H1 (cell line): ENCODE data around the gene MYH10. TPM values are rescaled to one million over a fixed set of nuclear protein-coding genes. Genes with fewer than 3 reads are reported as not detected.

Source experiments
- CTCF ChIA-PET: fragments of 300-600 bp; sonication (Branson Sonifier 250); formaldehyde crosslinking; loops from one replicate; lab custom pipeline; 2021; ENCODE audit not compliant: partially characterized antibody; lab: Charles Lee
- POLR2A ChIA-PET: fragments of 300-600 bp; sonication (Branson Sonifier 250); formaldehyde crosslinking; loops from one replicate; lab custom pipeline; 2021; ENCODE audit warnings: inconsistent platforms; ENCODE audit not compliant: partially characterized antibody; lab: Charles Lee
- DNase-seq, 2 experiments: peaks; one replicate each; pipeline versions ENCODE4 v3.0.0 to v3.0.0-alpha.2; 2010 to 2022; ENCODE audit warnings: low spot score in 2 of 2, low read depth in 1 of 2, mixed read lengths in 1 of 2
- FAIRE-seq: peaks from 2 replicates; lab custom pipeline; 2011; peaks lifted over from hg19 to GRCh38; lab: Jason Lieb, UNC
- H2AFZ ChIP-seq: 2 replicates; pipeline ENCODE4 v1.8.1; 2012; ENCODE audit warnings: low read length, inconsistent platforms
- H2AK5ac ChIP-seq: 2 replicates; pipeline ENCODE4 v1.6.1; 2013; ENCODE audit warnings: low read depth, low read length
- H2BK120ac ChIP-seq: replicated peaks from 2 replicates; pipeline ENCODE3; 2013; ENCODE audit warnings: low read depth, low read length, inconsistent platforms
- H2BK12ac ChIP-seq: 2 replicates; pipeline ENCODE4 v1.6.1; 2013; ENCODE audit warnings: low read depth, low read length
- H2BK15ac ChIP-seq: 2 replicates; pipeline ENCODE4 v1.6.1; 2013; ENCODE audit warnings: low read length
- H2BK20ac ChIP-seq: 2 replicates; pipeline ENCODE4 v1.6.1; 2013; ENCODE audit warnings: low read length
- H2BK5ac ChIP-seq: 2 replicates; pipeline ENCODE4 v1.6.1; 2013; ENCODE audit warnings: low read depth, low read length
- H3K14ac ChIP-seq: 2 replicates; pipeline ENCODE4 v1.6.1; 2013; ENCODE audit warnings: inconsistent platforms; ENCODE audit not compliant: insufficient read length
- H3K18ac ChIP-seq: 2 replicates; pipeline ENCODE4 v1.6.1; 2013; ENCODE audit warnings: low read length; ENCODE audit errors: extremely low read depth
- H3K23ac ChIP-seq: 2 replicates; pipeline ENCODE4 v1.6.1; 2013; ENCODE audit warnings: inconsistent platforms; ENCODE audit not compliant: insufficient read length
- H3K23me2 ChIP-seq: 2 replicates; pipeline ENCODE4 v1.6.1; 2013; ENCODE audit warnings: low read depth, low read length
- H3K27ac ChIP-seq: 2 replicates; pipeline ENCODE4 v1.6.1; 2011; ENCODE audit warnings: low read depth, low read length, inconsistent platforms
- H3K27me3 ChIP-seq, 4 experiments: replicated peaks in 1 of 4; 1 replicate in 1 of 4; 2 replicates in 3 of 4; pipeline versions ENCODE4 v1.6.1 to v1.8.1; 2011 to 2013; ENCODE audit warnings: low read length in 3 of 4, mild to moderate bottlenecking in 3 of 4, inconsistent platforms in 2 of 4, mixed read lengths in 2 of 4, moderate library complexity in 1 of 4; ENCODE audit not compliant: control insufficient read depth in 3 of 4, insufficient read depth in 3 of 4; ENCODE audit errors: extremely low read depth in 1 of 4
- H3K36me3 ChIP-seq, 4 experiments: 2 replicates each; pipeline versions ENCODE4 v1.6.1 to v1.8.1; 2011 to 2013; ENCODE audit warnings: mild to moderate bottlenecking in 4 of 4, low read length in 3 of 4, moderate library complexity in 2 of 4, control low read depth in 1 of 4, inconsistent platforms in 1 of 4; ENCODE audit not compliant: insufficient read depth in 4 of 4, control insufficient read depth in 2 of 4
- H3K4ac ChIP-seq: replicated peaks from 2 replicates; pipeline ENCODE3; 2013; ENCODE audit warnings: low read length, low read depth, mixed read lengths, inconsistent platforms; ENCODE audit not compliant: insufficient read length
- H3K4me1 ChIP-seq, 4 experiments: replicated peaks in 1 of 4; 1 replicate in 1 of 4; 2 replicates in 3 of 4; pipeline versions ENCODE4 v1.6.1 to v1.8.1; 2011 to 2013; ENCODE audit warnings: low read length in 3 of 4, inconsistent platforms in 2 of 4, mixed read lengths in 1 of 4; ENCODE audit not compliant: insufficient read depth in 4 of 4, control insufficient read depth in 3 of 4
- H3K4me2 ChIP-seq, 2 experiments: 2 replicates each; pipeline versions ENCODE4 v1.6.1 to v1.8.1; 2011 to 2013; ENCODE audit warnings: low read depth in 2 of 2, low read length in 2 of 2, control low read depth in 1 of 2, inconsistent platforms in 1 of 2, mild to moderate bottlenecking in 1 of 2; ENCODE audit not compliant: insufficient read depth in 1 of 2
- H3K4me3 ChIP-seq, 4 experiments: fragments of 200-600, 300-600 bp in 1 of 4; sonication (generic), shearing (Covaris generic), sonication (Bioruptor Twin) in 1 of 4; 2 replicates each; pipeline versions ENCODE4 v1.5.1 to v1.8.1; 2011 to 2016; ENCODE audit warnings: low read length in 4 of 4, low read depth in 3 of 4, control low read depth in 2 of 4, inconsistent platforms in 2 of 4, mild to moderate bottlenecking in 2 of 4, mixed read lengths in 1 of 4, moderate library complexity in 1 of 4; ENCODE audit not compliant: insufficient read depth in 2 of 4; ENCODE audit errors: extremely low read depth in 1 of 4
- H3K56ac ChIP-seq: replicated peaks from 2 replicates; pipeline ENCODE3; 2013; ENCODE audit warnings: low read depth, mild to moderate bottlenecking, mixed read lengths, low read length, inconsistent platforms; ENCODE audit not compliant: insufficient read length
- H3K79me1 ChIP-seq: 2 replicates; pipeline ENCODE4 v1.6.1; 2013; ENCODE audit warnings: low read depth, low read length, control low read depth
- H3K79me2 ChIP-seq, 2 experiments: 2 replicates each; pipeline versions ENCODE4 v1.6.1 to v1.8.1; 2012 to 2013; ENCODE audit warnings: low read length in 2 of 2, mild to moderate bottlenecking in 2 of 2, inconsistent platforms in 1 of 2; ENCODE audit not compliant: insufficient read depth in 2 of 2, control insufficient read depth in 1 of 2
- H3K9ac ChIP-seq, 4 experiments: replicated peaks in 1 of 4; 1 replicate in 1 of 4; 2 replicates in 3 of 4; pipeline versions ENCODE4 v1.6.1 to v1.8.1; 2011 to 2013; ENCODE audit warnings: low read depth in 3 of 4, low read length in 3 of 4, control low read depth in 2 of 4, mild to moderate bottlenecking in 2 of 4, moderate library complexity in 2 of 4, inconsistent platforms in 1 of 4; ENCODE audit errors: extremely low read depth in 1 of 4
- H3K9me3 ChIP-seq, 2 experiments: 2 replicates each; pipeline versions ENCODE4 v1.6.1 to v1.8.1; 2012 to 2013; ENCODE audit warnings: mild to moderate bottlenecking in 2 of 2, moderate library complexity in 2 of 2, control low read depth in 1 of 2, inconsistent platforms in 1 of 2, low read depth in 1 of 2, low read length in 1 of 2, mixed read lengths in 1 of 2; ENCODE audit not compliant: insufficient read depth in 2 of 2
- H4K20me1 ChIP-seq, 2 experiments: replicated peaks in 1 of 2; 2 replicates each; pipeline versions ENCODE3 to v1.8.1; 2011 to 2013; ENCODE audit warnings: inconsistent platforms in 2 of 2, low read length in 2 of 2, mild to moderate bottlenecking in 1 of 2; ENCODE audit not compliant: insufficient read depth in 2 of 2, control insufficient read depth in 1 of 2
- H4K5ac ChIP-seq: 2 replicates; pipeline ENCODE4 v1.6.1; 2013; ENCODE audit warnings: low read length, low read depth, mixed read lengths, inconsistent platforms; ENCODE audit not compliant: insufficient read length
- H4K8ac ChIP-seq: 2 replicates; pipeline ENCODE4 v1.8.0; 2013; ENCODE audit warnings: mild to moderate bottlenecking, moderate library complexity, low read length, inconsistent platforms; ENCODE audit not compliant: insufficient read depth; ENCODE audit errors: extremely low read depth
- H4K91ac ChIP-seq: replicated peaks from 2 replicates; pipeline ENCODE3; 2013; ENCODE audit warnings: low read length, mixed read lengths, inconsistent platforms; ENCODE audit not compliant: insufficient read length
- ASH2L ChIP-seq: fragments of 200-600, 300-600 bp; sonication (generic); IDR thresholded peaks from one replicate; pipeline ENCODE4 v1.7.1; 2017; ENCODE audit warnings: low read length
- BCL11A ChIP-seq, 2 experiments: IDR thresholded peaks; one replicate each; pipeline ENCODE4 v1.6.1; 2011; ENCODE audit warnings: low read depth in 2 of 2, low read length in 2 of 2, mild to moderate bottlenecking in 2 of 2
- HDAC2 ChIP-seq, 2 experiments: fragments of 300-600 bp in 1 of 2; sonication (generic) in 1 of 2; IDR thresholded peaks; 2 replicates each; pipeline ENCODE4 v1.6.1; 2011 to 2012; ENCODE audit warnings: low read depth in 2 of 2, low read length in 2 of 2, mild to moderate bottlenecking in 2 of 2, moderate library complexity in 2 of 2, borderline replicate concordance in 1 of 2, inconsistent platforms in 1 of 2
- KDM4A ChIP-seq: IDR thresholded peaks from one replicate; pipeline ENCODE4 v1.7.1; 2012; ENCODE audit warnings: low read depth, mild to moderate bottlenecking, moderate library complexity, low read length, inconsistent platforms; ENCODE audit not compliant: severe bottlenecking
- KDM5A ChIP-seq: fragments of 200-600 bp; IDR thresholded peaks from 2 replicates; pipeline ENCODE4 v1.7.1; 2012; ENCODE audit warnings: mild to moderate bottlenecking, low read length, inconsistent platforms, mixed read lengths
- SIRT6 ChIP-seq: IDR thresholded peaks from one replicate; pipeline ENCODE4 v1.7.1; 2012; ENCODE audit warnings: low read length, inconsistent platforms
- WGBS, 2 experiments: shearing (Covaris generic) in 1 of 2; methylation state at CpG; one replicate each; pipeline versions ENCODE4 v1.1.6 to v1.1.7; 2013 to 2015; ENCODE audit warnings: low lambda C conversion rate in 2 of 2, mixed read lengths in 2 of 2, inconsistent platforms in 1 of 2, low coverage in 1 of 2, missing lambda C conversion rate in 1 of 2; ENCODE audit not compliant: insufficient replicate concordance in 2 of 2, insufficient coverage in 1 of 2, insufficient read length in 1 of 2; ENCODE audit errors: extremely low coverage in 1 of 2, missing lambda C conversion rate in 1 of 2; 5-methylcytosine and 5-hydroxymethylcytosine counted together
- polyA plus RNA-seq, 7 experiments: library from polyadenylated mRNA; depleted of rRNA in 3 of 7; stranded (reverse) in 5 of 7; unstranded in 2 of 7; fragments of >200 nt in 5 of 7; fragments of 200-250 nt in 2 of 7; gene quantifications; 1 replicate in 5 of 7; 2 replicates in 1 of 7; 4 replicates in 1 of 7; pipeline versions ENCODE4 v1.2.1 to v1.2.3, GENCODE V29; 2011 to 2013; ENCODE audit warnings: missing spikeins in 2 of 7, mixed read lengths in 2 of 7
- total RNA-seq: library from RNA; stranded (reverse); fragmentation: NEBNext Ultra II Directional; extraction: Animal tissue kit (Norgen Biotek cat#: 25700); gene quantifications from 2 replicates; pipeline ENCODE4 v1.2.1, GENCODE V29; 2021

Gene MYH10
- total and polyA plus RNA-seq, 2 of the 8 experiments (the other 6 are each of a cell fraction or from before 2014, with no cell fraction given): 64.1 to 289 TPM

DNA sequence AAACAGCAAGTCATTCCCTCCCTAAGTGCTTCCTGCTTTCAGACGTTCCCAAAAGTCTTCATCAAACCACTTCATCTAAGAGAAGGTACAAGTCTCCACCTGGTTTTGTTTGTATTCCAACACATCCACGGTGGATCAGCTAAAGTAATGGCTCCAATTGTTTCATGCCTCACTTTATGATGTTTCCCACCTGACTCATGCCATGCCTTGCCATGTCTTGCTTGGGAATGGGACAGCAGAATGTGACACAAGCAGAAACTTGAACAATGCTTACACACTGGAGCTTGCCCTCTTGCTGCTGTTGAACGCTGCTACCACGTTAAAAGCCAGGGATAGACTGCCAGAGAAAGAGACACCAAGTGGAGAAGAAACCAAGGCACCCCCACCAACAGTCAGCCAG lies 43.8 kb downstream of the MYH10 start:
- no peak overlapping the region for H3K56ac ChIP-seq
- H2BK120ac ChIP-seq: no peak overlapping the region
- CTCF ChIA-PET: no interaction called here
- no peak overlapping the region for H2AFZ ChIP-seq
- no peak overlapping the region for H3K9ac ChIP-seq
- H2BK5ac ChIP-seq: no peak overlapping the region
- peaks cover 8 to 89% of the 10 kb centered on the region in 2 experiments; a peak in 3 of 4 replicates for H3K79me2 ChIP-seq
- DNase-seq: no peak
- no peak overlapping the region for H3K4me2 ChIP-seq
- H3K27ac ChIP-seq: no peak overlapping the region
- no peak overlapping the region for H2BK20ac ChIP-seq
- H3K14ac ChIP-seq: no peak overlapping the region
- H3K9me3 ChIP-seq: no peaks in the 10 kb centered on the region
- H4K8ac ChIP-seq: no peak overlapping the region
- peaks cover 9 to 11% of the 10 kb centered on the region in 2 experiments for H4K20me1 ChIP-seq
- peaks cover 0 to 23% (median 7%) of the 10 kb centered on the region in 4 experiments; a peak in 6 of 8 replicates for H3K36me3 ChIP-seq
- no peak overlapping the region for H3K4ac ChIP-seq
- POLR2A ChIA-PET: interaction anchor here (0.6 kb wide), 1 partner anchor 11 kb away, joined by 3 read pairs; no protein-coding TSS in a partner anchor
- no peak overlapping the region for H3K18ac ChIP-seq
- no peaks in the 10 kb centered on the region; a peak in 1 of 7 replicates for H3K4me1 ChIP-seq
- H2BK12ac ChIP-seq: no peak overlapping the region
- H4K5ac ChIP-seq: no peak overlapping the region
- no peaks in the 10 kb centered on the region for H3K27me3 ChIP-seq
- H3K79me1 ChIP-seq: peaks cover 4% of the 10 kb centered on the region; the same call in 1 of the 2 replicates
- H2BK15ac ChIP-seq: no peak overlapping the region
- WGBS, 2 experiments: 88% methylated on average over 4 of the region's 4 CpGs; no CpG with 5 or more reads in 1 of the 2 experiments
- H2AK5ac ChIP-seq: no peak overlapping the region
- H3K4me3 ChIP-seq: no peak overlapping the region
- H3K23ac ChIP-seq: no peak overlapping the region
- no peaks in the 10 kb centered on the region for H3K23me2 ChIP-seq
- FAIRE-seq: no peak
- no peak for TF ChIP-seq KDM4A
- no peak for TF ChIP-seq HDAC2 (IDR thresholded peaks at IDR 0.05; ENCODE audit: borderline replicate concordance in 1 of 2, low read depth in 2 of 2, low read length in 2 of 2)
- no peak for TF ChIP-seq SIRT6
- TF ChIP-seq ASH2L: no peak
- no peak for TF ChIP-seq BCL11A (IDR thresholded peaks at IDR 0.05; ENCODE audit: low read depth in 2 of 2, low read length in 2 of 2)
- TF ChIP-seq KDM5A: no peak
- no peak overlapping the region for H4K91ac ChIP-seq
